ENCODE data around the gene WDPCP.

WDPCP gene

DNA sequence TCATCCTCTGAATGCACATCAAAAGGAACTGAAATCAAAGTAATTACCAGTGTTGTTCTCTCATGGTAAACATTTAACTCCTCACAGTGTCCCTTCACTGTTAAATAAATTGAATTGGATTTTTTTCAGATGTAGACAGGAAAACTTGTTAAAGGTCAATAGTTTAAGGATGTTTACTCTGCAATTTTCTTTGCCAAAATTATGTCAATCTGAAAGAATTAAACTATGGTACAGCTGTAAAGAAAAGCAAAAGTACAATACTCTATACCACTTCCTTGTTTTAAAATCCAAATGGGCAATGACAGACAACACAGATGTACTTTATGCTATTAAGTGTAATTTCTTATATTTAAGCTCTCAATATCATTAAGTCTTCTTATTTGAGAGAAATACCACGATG is 153.2 kb downstream of the WDPCP start:
- TF ChIP-seq, protein P1, sequence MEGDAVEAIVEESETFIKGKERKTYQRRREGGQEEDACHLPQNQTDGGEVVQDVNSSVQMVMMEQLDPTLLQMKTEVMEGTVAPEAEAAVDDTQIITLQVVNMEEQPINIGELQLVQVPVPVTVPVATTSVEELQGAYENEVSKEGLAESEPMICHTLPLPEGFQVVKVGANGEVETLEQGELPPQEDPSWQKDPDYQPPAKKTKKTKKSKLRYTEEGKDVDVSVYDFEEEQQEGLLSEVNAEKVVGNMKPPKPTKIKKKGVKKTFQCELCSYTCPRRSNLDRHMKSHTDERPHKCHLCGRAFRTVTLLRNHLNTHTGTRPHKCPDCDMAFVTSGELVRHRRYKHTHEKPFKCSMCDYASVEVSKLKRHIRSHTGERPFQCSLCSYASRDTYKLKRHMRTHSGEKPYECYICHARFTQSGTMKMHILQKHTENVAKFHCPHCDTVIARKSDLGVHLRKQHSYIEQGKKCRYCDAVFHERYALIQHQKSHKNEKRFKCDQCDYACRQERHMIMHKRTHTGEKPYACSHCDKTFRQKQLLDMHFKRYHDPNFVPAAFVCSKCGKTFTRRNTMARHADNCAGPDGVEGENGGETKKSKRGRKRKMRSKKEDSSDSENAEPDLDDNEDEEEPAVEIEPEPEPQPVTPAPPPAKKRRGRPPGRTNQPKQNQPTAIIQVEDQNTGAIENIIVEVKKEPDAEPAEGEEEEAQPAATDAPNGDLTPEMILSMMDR (IDR thresholded peaks at IDR 0.05; ENCODE audit: insufficient read depth, low read length, missing control alignments): no peak
- CTCF ChIA-PET: interaction anchor here (1.3 to 1.9 kb wide), 2 partner anchors 10 to 11 kb away, joined by 3 to 5 read pairs; no protein-coding TSS in a partner anchor
- H3K4me3 ChIP-seq (ENCODE audit: low read depth, low read length): no peak overlapping the region
- POLR2A ChIA-PET: no interaction called here
- no peak for DNase-seq (ENCODE audit: low read depth, low spot score)

DNA sequence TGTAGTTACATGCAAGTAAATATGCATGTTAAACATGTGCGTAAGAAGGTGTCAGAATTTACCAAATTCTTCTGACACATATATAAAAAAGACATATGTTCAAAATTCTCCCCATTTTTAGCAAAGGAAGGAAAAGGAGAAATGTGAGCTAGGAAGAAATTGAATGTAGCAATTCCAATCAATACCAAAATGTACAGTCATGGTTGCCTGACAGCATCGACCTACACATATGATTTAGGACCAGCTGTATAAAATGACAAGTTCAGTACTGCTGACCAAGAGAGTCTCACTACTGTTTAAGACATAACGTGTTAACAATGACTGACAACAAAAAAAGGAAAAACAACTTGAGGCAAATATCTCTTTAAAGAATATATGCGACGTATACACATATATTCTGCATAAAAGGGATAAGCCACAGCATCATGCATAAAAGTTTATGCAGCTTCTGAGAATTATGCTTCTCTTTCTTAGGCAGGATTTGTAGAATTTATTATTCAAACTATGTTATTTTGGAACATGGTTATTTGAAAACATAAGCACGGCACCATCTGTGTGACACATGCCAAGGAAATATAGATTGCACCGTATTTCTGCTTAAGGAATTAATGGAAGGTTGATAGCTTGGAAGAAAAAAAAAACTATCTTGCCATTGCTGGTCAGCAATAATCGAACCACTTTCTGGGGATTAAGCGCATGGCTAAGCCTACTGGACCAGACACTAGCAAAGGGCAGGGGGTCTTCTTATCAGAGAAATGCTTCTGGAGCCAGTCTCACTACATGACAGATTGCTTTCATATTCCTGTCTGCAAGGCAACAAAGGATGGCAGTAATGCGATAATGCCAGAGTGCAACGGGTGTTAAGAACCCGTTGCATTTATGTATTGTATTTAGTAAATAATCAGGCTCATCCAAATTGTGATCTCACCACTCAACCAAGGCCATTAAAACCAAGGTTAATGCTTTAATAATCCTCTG is 154.0 kb downstream of the WDPCP start:
- CTCF ChIA-PET: interaction anchor here (1.3 to 1.9 kb wide), 3 partner anchors 9 to 10 kb away, joined by 3 to 6 read pairs (median 5); no protein-coding TSS in a partner anchor
- TF ChIP-seq, protein P1 (IDR thresholded peaks at IDR 0.05; ENCODE audit: insufficient read depth, low read length, missing control alignments): no peak
- no peak for DNase-seq (ENCODE audit: low read depth, low spot score)
- POLR2A ChIA-PET: no interaction called here
- H3K4me3 ChIP-seq (ENCODE audit: low read depth, low read length): no peak overlapping the region

DNA sequence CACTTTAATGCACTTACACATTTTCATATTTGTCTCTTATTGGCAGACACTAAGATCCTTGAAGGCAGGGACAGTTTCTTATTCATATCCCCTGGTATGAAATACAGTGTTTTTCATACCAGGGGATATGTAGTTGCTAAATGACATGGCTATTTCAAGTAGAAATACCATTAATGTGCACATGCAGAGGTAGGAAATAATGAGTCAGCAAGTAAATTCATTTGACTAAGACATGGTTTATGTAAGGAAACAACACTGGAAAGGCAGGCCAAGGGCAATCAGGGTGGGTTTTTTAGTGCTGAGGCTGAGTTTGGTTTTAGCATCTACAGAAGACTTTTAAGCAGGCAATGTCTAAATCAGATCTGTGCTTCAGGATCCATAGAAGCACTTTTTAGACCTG is 155.9 kb downstream of the WDPCP start:
- no peak for DNase-seq (ENCODE audit: low read depth, low spot score)
- H3K4me3 ChIP-seq (ENCODE audit: low read depth, low read length): no peak overlapping the region
- POLR2A ChIA-PET: no interaction called here
- TF ChIP-seq, protein P1 (IDR thresholded peaks at IDR 0.05; ENCODE audit: insufficient read depth, low read length, missing control alignments): no peak
- CTCF ChIA-PET: interaction anchor here (1.6 kb wide), 1 partner anchor 8 kb away, joined by 6 read pairs; no protein-coding TSS in a partner anchor

DNA sequence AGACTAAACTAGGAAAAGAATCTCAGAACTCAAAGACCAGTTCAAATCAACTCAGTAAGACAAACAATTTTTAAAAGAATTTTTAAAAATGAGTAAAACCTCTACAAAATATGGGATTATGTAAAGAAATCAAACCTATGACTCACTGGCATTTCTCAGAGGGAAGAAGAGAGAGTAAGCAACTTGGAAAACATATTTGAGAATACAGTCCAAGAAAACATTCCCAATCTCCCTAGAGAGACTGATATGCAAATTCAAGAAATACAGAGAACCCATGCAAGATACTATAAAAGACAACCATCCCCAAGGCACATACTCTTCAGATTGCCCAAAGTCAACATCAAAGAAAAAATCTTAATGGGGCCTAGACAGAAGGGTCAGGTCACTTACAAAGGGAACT is 162.7 kb downstream of the WDPCP start:
- CTCF ChIA-PET: interaction anchor here (0.9 to 1.0 kb wide), 2 partner anchors 8 to 10 kb away, joined by 5 to 6 read pairs; no protein-coding TSS in a partner anchor
- TF ChIP-seq, protein P1 (IDR thresholded peaks at IDR 0.05; ENCODE audit: insufficient read depth, low read length, missing control alignments): no peak
- H3K4me3 ChIP-seq (ENCODE audit: low read depth, low read length): no peak overlapping the region
- POLR2A ChIA-PET: no interaction called here
- peak; percentile 14 for DNase-seq (ENCODE audit: low read depth, low spot score)

DNA sequence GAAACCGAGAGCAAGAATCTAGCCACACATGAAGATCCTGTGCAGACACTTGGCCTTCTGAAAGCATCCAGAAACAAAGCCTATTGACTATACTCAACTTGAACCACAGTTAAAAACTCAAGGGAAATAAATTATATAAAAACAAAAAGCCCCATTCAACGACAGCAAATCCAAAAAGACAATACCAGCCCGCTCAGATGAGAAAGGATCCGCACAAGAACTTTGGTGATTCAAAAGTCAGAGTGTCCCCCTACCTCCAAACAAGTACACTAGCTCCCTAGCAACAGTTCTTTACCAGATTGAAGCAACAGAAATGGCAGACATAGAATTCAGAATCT is 163.2 kb downstream of the WDPCP start:
- TF ChIP-seq, protein P1 (IDR thresholded peaks at IDR 0.05; ENCODE audit: insufficient read depth, low read length, missing control alignments): no peak
- H3K4me3 ChIP-seq (ENCODE audit: low read depth, low read length): no peak overlapping the region
- ChIA-PET POLR2A (no interaction called here), CTCF (interaction anchor here (0.6 to 1.5 kb wide), 6 partner anchors 9 to 436 kb away, joined by 3 to 6 read pairs (median 4); no protein-coding TSS in a partner anchor)
- no peak for DNase-seq (ENCODE audit: low read depth, low spot score)
